Effector memory CD4-positive, alpha-beta T cell (primary cell): ENCODE results near the gene PHF1.
A peak's percentile ranks its signal among the peaks of the same experiment; 100 is the strongest.

ENCODE experiments used
- DNase-seq, 3 donors: peaks; one replicate each; pipeline ENCODE4 v3.0.0-alpha.2; 2020
- H3K27ac ChIP-seq: 2 replicates; pipeline ENCODE4 v1.7.0; 2013; ENCODE audit warnings: mild to moderate bottlenecking, low read length, moderate library complexity; ENCODE audit not compliant: insufficient read depth, poor library complexity, severe bottlenecking
- H3K27me3 ChIP-seq: replicated peaks from 2 replicates; pipeline ENCODE4 v1.7.0; 2013; ENCODE audit warnings: mild to moderate bottlenecking, low read length; ENCODE audit not compliant: insufficient read depth, control insufficient read depth, poor library complexity, severe bottlenecking
- H3K36me3 ChIP-seq: 2 replicates; pipeline ENCODE4 v1.7.0; 2013; ENCODE audit warnings: mild to moderate bottlenecking, low read length, moderate library complexity; ENCODE audit not compliant: control insufficient read depth, insufficient read depth
- H3K4me1 ChIP-seq: 2 replicates; pipeline ENCODE4 v1.7.0; 2013; ENCODE audit warnings: low read length, mild to moderate bottlenecking; ENCODE audit not compliant: control insufficient read depth, insufficient read depth, poor library complexity, severe bottlenecking
- H3K4me3 ChIP-seq: 2 replicates; pipeline ENCODE4 v1.7.0; 2013; ENCODE audit warnings: low read length, low read depth, mild to moderate bottlenecking; ENCODE audit not compliant: insufficient read depth, poor library complexity, severe bottlenecking
- H3K9me3 ChIP-seq: 2 replicates; pipeline ENCODE4 v1.7.0; 2013; ENCODE audit warnings: mild to moderate bottlenecking, low read length, moderate library complexity; ENCODE audit not compliant: control insufficient read depth

PHF1 gene

GRCh38 chr6:33441457-33441856 lies 30.6 kb downstream of the PHF1 start:
- Histone ChIP-seq H3K27ac (no peak overlapping the region), H3K4me3 (no peak overlapping the region), H3K36me3 (peaks cover 75% of the 10 kb centered on the region), H3K27me3 (no peaks in the 10 kb centered on the region), H3K4me1 (no peaks in the 10 kb centered on the region), H3K9me3 (no peaks in the 10 kb centered on the region)
- no peak for DNase-seq

- no peak for DNase-seq
- Histone ChIP-seq H3K27ac (no peak overlapping the region), H3K36me3 (peaks cover 67% of the 10 kb centered on the region), H3K4me1 (no peaks in the 10 kb centered on the region), H3K27me3 (no peaks in the 10 kb centered on the region), H3K4me3 (no peak overlapping the region), H3K9me3 (no peaks in the 10 kb centered on the region)
These were observed 31.5 kb downstream of the PHF1 start for GRCh38 chr6:33442283-33442682.

GRCh38 chr6:33443025-33443424 lies 32.2 kb downstream of the PHF1 start:
- Histone ChIP-seq H3K4me1 (no peaks in the 10 kb centered on the region), H3K27me3 (no peaks in the 10 kb centered on the region), H3K9me3 (no peaks in the 10 kb centered on the region), H3K4me3 (no peak overlapping the region), H3K36me3 (peaks cover 66% of the 10 kb centered on the region), H3K27ac (no peak overlapping the region)
- DNase-seq: no peak

GRCh38 chr6:33443619-33444504 lies 33.0 kb downstream of the PHF1 start:
- Histone ChIP-seq H3K9me3 (no peaks in the 10 kb centered on the region), H3K4me1 (no peaks in the 10 kb centered on the region), H3K27me3 (no peaks in the 10 kb centered on the region), H3K4me3 (no peak overlapping the region), H3K27ac (no peak overlapping the region), H3K36me3 (peaks cover 68% of the 10 kb centered on the region)
- no peak for DNase-seq

GRCh38 chr6:33445119-33445603 lies 34.3 kb downstream of the PHF1 start:
- DNase-seq: no peak
- H3K4me1 ChIP-seq: no peaks in the 10 kb centered on the region
- H3K9me3 ChIP-seq: no peaks in the 10 kb centered on the region
- H3K27ac ChIP-seq: no peak overlapping the region
- no peaks in the 10 kb centered on the region for H3K27me3 ChIP-seq
- peaks cover 62% of the 10 kb centered on the region for H3K36me3 ChIP-seq
- H3K4me3 ChIP-seq: no peak overlapping the region

- Histone ChIP-seq H3K27ac (no peak overlapping the region), H3K9me3 (no peaks in the 10 kb centered on the region), H3K4me3 (no peak overlapping the region), H3K27me3 (no peaks in the 10 kb centered on the region), H3K4me1 (no peaks in the 10 kb centered on the region), H3K36me3 (peaks cover 53% of the 10 kb centered on the region)
- DNase-seq: no peak
These were observed 35.5 kb downstream of the PHF1 start for GRCh38 chr6:33446356-33446755.

- peaks cover 25% of the 10 kb centered on the region for H3K36me3 ChIP-seq
- H3K9me3 ChIP-seq: no peaks in the 10 kb centered on the region
- H3K27me3 ChIP-seq: no peaks in the 10 kb centered on the region
- DNase-seq: no peak
- peaks cover 15% of the 10 kb centered on the region for H3K4me1 ChIP-seq
- no peak overlapping the region for H3K27ac ChIP-seq
- no peak overlapping the region for H3K4me3 ChIP-seq
These were observed 39.6 kb downstream of the PHF1 start for GRCh38 chr6:33450434-33450833.

GRCh38 chr6:33451606-33452005 lies 40.8 kb downstream of the PHF1 start:
- H3K4me1 ChIP-seq: peaks cover 15% of the 10 kb centered on the region
- H3K27me3 ChIP-seq: no peaks in the 10 kb centered on the region
- no peak overlapping the region for H3K4me3 ChIP-seq
- H3K36me3 ChIP-seq: peaks cover 21% of the 10 kb centered on the region
- H3K27ac ChIP-seq: no peak overlapping the region
- DNase-seq: no peak
- H3K9me3 ChIP-seq: no peaks in the 10 kb centered on the region

GRCh38 chr6:33452496-33452895 lies 41.7 kb downstream of the PHF1 start:
- Histone ChIP-seq H3K36me3 (peaks cover 21% of the 10 kb centered on the region), H3K27me3 (no peaks in the 10 kb centered on the region), H3K4me1 (peaks cover 15% of the 10 kb centered on the region), H3K4me3 (no peak overlapping the region), H3K27ac (peak overlapping the region; percentile 22), H3K9me3 (no peaks in the 10 kb centered on the region)
- DNase-seq: no peak

- Histone ChIP-seq H3K9me3 (no peaks in the 10 kb centered on the region), H3K27ac (peak overlapping the region; percentile 75), H3K27me3 (no peaks in the 10 kb centered on the region), H3K36me3 (peaks cover 12% of the 10 kb centered on the region), H3K4me1 (peaks cover 15% of the 10 kb centered on the region), H3K4me3 (peak overlapping the region; percentile 88)
- DNase-seq: no peak
These were observed 42.7 kb downstream of the PHF1 start for GRCh38 chr6:33453393-33454008.
